GM19043 (cell line): Measurements from ENCODE around the gene CHN1.

Experiments used
- ATAC-seq: cut with Tn5 transposase; IDR thresholded peaks from one replicate; pipeline ENCODE4 v1.9.1; 2021; ENCODE audit warnings: low read depth; ENCODE audit not compliant: unreplicated experiment

Gene CHN1

DNA sequence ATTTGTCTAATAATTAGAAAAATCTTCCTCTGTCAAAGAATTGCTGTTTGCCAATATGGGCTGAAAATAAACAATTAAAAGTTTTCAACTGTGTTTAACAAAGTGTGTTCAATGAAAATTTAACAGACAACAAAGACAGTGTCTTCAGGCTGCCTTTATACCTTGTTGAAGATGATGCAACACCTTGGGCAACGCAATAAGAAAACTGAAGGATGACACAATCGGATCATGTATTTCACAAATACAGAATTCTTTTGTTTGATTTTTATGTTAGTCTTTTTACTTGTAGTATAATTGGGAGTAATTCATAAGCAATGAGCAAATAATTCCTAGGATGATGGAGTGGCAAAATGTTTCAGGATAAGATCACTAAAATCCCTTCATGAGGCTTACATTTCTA is 27.8 kb downstream of the CHN1 start:
- no peak for ATAC-seq

- no peak for ATAC-seq
These were observed 31.1 kb downstream of the CHN1 start for GRCh38 chr2:174974131-174974530.

DNA sequence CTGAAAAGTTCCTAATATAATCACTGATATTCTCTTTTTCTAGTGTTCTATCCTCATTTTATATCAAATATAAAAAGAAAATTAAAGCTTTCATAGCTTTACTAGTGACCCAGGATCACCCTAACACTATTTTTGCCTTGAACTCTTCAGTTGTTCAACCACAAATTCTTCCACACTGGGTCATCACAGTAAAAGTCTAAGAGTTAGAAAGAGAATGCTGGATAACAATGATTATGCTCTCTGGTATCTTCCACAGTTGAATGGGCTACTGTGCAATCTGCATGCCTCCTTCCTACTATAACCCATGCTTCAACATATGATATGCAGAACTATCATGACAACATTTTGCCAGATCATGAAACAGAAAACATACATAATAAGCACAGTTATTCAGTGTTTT is 32.3 kb downstream of the CHN1 start:
- ATAC-seq: no peak

DNA sequence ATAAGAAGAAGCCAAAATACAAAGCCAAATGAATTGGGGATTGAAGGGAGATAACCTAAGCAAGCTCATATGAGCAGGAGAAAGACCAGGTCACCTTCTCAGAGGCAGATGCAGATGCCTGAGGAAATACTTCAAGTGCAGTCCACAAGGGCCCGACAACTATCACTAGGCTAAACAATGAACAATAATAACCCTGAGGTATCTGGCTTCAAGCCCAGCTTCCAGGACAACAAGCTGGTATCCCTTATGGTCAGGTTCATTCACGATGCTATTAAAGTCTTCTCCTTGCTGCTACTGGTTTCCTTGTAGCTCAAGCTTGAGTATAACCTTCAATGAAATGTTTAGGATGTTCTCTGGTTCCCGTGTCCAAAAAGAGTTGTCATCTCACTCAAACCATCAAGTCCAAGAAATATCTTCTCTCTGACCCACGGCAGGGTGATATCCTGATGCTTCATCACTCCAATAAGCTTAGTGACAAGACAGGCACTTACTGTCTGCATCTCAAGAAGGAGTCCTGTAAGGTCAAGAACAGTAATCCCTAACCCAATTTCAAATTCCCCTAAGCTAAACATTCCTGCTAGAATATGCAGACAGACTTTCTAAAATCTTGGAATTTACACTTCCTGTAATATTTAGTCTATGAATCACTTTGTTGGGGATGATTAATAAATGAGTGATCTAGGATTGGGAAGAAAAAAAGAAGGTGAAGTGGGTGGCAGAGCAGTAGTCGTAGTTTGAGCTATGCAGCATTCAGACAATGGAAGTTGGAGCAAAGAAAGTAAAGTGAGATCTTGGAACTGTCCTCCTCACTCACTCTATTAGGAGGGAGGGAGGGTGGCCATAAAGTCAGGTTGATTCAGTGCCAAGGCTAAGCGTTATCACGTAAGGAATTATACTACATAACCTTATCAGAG is 33.1 kb downstream of the CHN1 start:
- ATAC-seq: no peak

- no peak for ATAC-seq
These were observed 35.1 kb downstream of the CHN1 start for GRCh38 chr2:174970092-174970491.

DNA sequence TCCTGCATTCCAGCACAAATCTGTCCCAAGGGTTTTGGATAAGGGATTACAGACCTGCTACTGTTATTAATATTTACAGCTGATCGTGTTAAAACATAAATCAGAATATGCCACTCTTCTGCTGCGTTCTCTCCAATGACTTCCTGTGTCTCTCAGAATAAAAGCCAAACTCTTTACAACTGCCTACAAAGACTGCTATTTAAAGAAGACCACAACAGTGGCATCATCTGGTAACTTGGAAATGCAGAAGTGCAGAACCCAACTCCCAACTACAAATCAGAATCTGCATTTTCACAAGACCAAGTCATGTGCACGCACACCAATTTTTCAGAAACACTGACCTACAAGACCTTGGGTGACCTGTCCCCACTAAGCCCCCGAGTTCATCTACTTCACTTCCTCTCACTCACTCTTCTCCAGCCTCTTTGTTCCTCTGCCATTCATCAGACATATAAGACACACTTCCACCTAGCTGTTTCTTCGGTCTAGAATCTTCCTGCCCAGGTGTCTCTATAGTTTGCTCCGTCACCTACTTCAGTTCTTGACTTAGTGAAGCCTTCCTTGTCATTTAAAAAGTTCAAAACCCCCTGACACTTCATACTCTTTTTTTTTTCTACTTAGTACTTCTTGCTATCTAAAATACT is 36.0 kb downstream of the CHN1 start:
- no peak for ATAC-seq

DNA sequence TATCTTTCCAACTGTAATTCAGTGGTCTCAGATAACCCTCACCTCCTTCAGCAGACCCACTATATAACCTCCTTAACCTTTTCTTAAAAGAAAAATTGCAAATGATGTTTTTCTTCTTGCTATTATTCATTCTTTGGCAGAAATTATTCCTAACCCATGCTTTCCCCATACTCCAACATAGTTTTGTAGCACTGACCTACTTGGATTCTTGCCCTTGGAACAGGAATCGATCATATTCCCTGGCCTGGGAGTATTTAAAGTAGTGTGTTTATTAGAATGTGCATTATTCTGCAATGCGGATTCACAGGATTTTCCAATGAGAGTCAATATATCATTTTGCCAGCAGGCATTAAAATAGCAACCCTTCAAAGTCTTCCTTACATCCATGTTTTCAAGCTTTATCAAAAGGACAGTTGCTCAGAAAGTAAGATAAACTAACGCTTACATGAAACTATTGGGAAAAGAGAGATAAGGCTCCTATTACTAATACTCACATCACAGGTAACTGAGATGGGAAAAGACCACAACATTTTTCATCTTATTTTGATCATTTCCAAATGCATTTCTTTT is 37.4 kb downstream of the CHN1 start:
- no peak for ATAC-seq

DNA sequence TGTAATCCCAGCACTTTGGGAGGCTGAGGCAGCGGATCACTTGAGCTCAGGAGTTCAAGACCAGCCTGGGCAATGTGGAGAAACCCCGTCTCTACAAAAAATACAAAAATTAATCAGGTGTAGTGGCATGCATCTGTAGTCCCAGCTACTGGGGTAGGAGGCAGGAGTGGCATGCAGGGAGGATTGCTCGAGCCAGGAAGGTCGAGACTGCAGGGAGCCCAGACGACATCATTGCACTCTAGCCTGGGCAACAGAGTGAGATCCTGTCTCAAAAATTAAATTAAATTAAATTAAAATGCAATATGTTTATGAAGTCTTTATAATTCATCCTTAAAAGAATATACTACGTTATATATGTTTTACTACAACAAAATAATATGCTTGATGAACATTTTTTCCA is 38.1 kb downstream of the CHN1 start:
- no peak for ATAC-seq

GRCh38 chr2:174965992-174966744 is 39.0 kb downstream of the CHN1 start:
- no peak for ATAC-seq

- no peak for ATAC-seq
These were observed 39.6 kb downstream of the CHN1 start for GRCh38 chr2:174965551-174965950.

DNA sequence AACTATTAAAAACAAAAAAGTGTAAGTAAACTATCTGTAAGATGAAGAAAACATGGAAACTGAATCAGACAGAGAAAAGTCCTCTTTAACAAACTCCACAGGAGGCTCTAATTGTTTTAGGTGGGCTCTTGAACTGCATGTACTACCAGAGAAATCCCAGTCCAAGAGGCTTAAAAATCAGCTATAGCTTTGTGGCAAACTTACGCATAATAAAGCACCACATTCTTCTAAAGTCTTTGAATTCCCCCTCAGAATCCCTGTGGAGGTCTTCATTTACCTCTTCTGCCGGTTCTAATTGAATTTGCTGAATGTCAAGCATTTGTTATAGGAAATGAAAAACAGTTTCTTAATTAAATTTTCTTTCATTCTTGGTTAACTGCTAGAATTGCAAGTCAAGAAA is 40.8 kb downstream of the CHN1 start:
- ATAC-seq: no peak

- no peak for ATAC-seq
These were observed 41.5 kb downstream of the CHN1 start for GRCh38 chr2:174963437-174964400.

DNA sequence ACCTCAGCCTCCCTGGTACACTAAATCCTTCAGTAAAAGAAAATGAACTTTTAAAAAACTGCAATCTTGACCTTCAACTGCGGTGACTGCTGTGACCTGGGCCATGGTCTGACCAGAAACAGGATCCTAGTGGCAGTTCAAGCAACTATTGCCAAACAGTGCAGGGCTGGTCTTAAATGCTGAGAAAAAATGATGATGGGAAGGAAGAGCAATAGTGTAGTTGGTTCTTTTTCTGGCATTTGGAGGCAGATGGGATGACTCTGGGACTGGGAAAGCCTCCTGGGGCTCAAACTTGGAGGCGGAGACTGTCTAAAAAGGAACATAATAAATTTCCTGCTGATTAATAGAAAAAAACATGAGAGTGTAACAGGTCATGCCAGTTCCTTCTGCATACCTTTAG is 45.4 kb downstream of the CHN1 start:
- ATAC-seq: no peak

DNA sequence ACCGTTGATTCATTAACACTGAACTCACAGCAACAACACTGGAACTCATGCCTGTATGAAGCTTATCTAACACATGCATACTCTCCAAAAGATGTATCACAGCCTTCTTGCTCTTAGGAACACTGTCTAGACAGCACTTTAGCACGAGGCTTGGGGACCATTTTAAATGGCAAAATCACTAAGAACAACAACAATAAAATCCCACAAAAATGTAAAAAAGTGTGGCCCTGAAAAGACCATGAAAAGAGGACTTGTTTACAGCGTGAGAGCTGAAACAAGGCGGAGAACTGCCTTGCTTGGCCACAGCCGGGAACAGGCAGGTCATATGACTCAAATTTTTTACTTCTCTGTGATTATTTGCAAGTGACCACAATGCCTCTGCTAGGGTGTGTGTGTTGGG is 48.1 kb downstream of the CHN1 start:
- ATAC-seq: no peak

DNA sequence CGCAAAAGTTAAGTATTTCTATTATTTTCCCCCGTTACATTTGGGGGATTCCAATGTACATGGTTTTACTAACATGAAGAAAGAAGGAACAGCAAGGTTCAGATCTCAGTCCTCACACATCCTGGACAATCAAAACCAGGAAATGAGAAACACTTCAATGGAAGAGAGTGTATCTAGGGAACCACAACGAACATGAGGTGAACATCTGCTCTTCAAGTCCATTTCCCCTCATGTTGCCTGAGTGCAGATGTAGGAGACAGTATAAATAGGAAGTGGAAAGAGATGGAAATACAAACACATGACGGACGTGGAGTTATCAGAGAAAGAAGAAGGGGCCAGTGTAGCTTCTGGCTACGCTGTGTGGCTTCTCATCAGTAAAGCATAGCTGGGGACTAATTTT is 52.6 kb downstream of the CHN1 start:
- ATAC-seq: no peak

DNA sequence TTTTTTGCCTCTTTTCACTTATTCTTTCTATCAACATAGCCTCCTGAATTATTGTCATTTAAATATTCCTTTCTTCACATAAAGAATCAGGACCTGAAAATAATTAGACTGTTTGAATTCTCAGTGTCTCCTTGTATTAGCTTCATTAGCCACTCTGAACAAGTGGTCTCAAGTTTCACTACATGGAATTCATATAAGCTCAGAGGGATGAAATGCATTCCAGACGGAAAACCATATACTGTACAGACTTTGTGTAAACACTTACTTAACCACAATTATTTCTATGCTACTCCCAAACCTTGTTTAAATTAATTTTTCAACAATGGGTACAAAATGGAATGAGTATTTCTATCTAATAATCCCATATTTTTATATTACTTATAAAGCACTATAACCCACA is 53.4 kb downstream of the CHN1 start:
- no peak for ATAC-seq

DNA sequence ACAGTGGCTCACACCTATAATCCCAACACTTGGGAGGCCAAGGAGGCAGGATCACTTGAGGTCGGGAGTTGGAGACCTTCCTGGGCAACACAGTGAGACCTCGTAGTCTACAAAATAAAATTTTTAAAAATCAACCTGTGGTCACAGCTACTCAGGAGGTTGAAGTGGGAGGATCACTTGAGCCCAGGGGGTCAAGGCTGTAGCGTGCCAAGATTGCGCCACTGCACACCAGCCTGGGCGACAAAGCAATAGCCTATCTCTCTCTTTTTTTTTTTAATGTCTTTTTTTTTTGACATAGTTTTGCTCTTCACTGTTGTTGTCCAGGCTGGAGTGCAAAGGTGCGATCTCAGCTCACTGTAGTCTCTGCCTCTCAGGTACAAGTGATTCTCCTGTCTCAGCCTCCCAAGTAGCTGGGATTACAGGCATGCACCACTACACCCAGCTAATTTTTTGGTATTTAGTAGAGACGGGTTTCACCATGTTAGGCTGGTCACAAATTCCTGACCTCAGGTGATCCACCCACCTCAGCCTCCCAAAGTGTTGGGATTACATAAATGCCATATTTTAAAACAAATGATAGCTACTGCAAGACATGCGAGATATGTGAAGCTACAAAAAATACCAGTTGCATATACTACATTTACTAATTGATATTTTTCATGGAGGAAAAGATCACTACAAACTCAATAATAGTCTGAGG is 55.0 kb downstream of the CHN1 start:
- no peak for ATAC-seq

DNA sequence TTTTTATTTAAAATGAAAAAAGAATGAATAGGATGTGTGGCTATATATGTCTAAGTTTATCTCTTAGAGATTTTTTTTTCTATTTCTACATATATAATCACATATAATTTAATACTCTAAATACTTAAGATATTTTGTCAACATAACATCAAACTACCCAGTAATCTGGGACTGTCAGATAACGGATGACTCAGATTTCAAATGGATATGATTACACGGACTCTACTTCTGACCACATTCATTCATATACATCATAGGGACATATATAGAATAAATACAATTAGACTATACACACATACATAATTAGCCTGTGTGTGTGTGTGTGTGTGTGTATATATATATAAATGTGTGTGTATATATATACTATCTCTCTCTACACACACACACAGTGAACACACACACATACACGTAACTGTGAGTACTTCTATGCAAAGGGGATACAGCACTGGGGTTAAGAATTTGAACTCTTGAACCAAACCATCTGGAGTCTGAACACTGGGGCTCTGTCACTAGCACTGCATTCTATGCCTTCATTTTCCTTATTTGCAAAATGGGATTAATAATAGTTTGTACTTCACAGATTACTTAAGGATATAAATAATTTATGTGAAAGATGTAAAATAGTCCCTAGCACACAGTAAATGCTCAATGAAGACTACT is 59.5 kb downstream of the CHN1 start:
- no peak for ATAC-seq

DNA sequence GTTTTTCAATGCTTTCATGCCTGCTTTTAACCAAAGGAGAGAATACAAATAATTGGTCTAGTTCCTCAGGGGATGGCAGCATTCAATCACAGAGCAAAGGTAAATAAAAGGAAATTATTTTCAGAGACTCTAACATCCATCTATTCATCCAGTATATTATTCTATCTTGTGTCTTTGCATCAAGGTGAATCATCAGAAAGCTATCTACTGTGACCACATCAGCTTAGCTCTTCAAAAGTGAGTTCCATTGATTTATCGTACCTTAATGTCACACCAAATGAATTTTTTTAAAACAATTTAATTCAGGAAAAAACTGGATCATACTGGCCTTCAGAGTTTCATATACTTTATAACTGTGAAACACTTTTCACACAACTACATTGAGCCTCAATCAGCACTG is 66.1 kb downstream of the CHN1 start:
- ATAC-seq: no peak
